Prostate gland (tissue), 2 donors: ENCODE measurements around the gene IDH3B. TPM values are rescaled to one million over a fixed set of nuclear protein-coding genes. Genes with fewer than 3 reads are reported as not detected.

Experiments
- DNase-seq: peaks from one replicate; pipeline ENCODE4 v3.0.0-alpha.2; 2019; ENCODE audit warnings: low spot score
- H3K27ac ChIP-seq, 2 donors: fragments of 200-600 bp; sonication (generic); 2 replicates each; pipeline ENCODE4 v1.5.1; 2017 to 2019
- H3K27me3 ChIP-seq: fragments of 200-600 bp; sonication (generic); replicated peaks from 2 replicates; pipeline ENCODE4 v1.5.1; 2019; ENCODE audit not compliant: insufficient read depth
- H3K36me3 ChIP-seq, 2 donors: fragments of 200-600 bp; sonication (generic); 1 replicate in 1 of 2; 2 replicates in 1 of 2; pipeline versions ENCODE4 v1.5.1 to v1.8.1; 2017 to 2019
- H3K4me1 ChIP-seq: fragments of 200-600 bp; sonication (generic); replicated peaks from 2 replicates; pipeline ENCODE4 v1.5.1; 2019
- H3K4me3 ChIP-seq, 2 donors: fragments of 200-600 bp; sonication (generic); 2 replicates each; pipeline ENCODE4 v1.5.1; 2017 to 2019
- H3K9me3 ChIP-seq: fragments of 200-600 bp; sonication (generic); 2 replicates; pipeline ENCODE4 v1.5.1; 2017
- CTCF ChIP-seq, 4 experiments: fragments of 200-600 bp in 2 of 4; fragments of 450-650 bp in 2 of 4; sonication (generic) in 2 of 4; IDR thresholded peaks; 1 replicate in 3 of 4; 2 replicates in 1 of 4; pipeline ENCODE4 v1.5.1; 2016 to 2019; ENCODE audit warnings: antibody characterized with exemption in 4 of 4, mild to moderate bottlenecking in 2 of 4, moderate library complexity in 2 of 4
- POLR2A ChIP-seq: fragments of 450-650 bp; IDR thresholded peaks from one replicate; pipeline ENCODE4 v1.6.1; 2016; ENCODE audit warnings: antibody characterized with exemption, mild to moderate bottlenecking
- POLR2AphosphoS5 ChIP-seq: sonication (generic); formaldehyde crosslinking; IDR thresholded peaks from one replicate; pipeline ENCODE4 v1.6.1; 2017; ENCODE audit warnings: antibody characterized with exemption
- WGBS: methylation state at CpG from one replicate; pipeline ENCODE4 v1.1.5; 2018; 5-methylcytosine and 5-hydroxymethylcytosine counted together
- intact Hi-C: fragments of 100-400 bp; cut with DNase I; formaldehyde crosslinking; loops from one replicate; pipeline ENCODE4 v1.14.2; 2022
- total RNA-seq, 2 donors: library from RNA; depleted of rRNA; stranded (reverse); fragments of >200 nt; gene quantifications; one replicate each; pipeline ENCODE4 v1.1.0, GENCODE V29; 2016

Gene IDH3B
- total RNA-seq, 2 donors from 2014 or later = 132 to 141 TPM

DNA sequence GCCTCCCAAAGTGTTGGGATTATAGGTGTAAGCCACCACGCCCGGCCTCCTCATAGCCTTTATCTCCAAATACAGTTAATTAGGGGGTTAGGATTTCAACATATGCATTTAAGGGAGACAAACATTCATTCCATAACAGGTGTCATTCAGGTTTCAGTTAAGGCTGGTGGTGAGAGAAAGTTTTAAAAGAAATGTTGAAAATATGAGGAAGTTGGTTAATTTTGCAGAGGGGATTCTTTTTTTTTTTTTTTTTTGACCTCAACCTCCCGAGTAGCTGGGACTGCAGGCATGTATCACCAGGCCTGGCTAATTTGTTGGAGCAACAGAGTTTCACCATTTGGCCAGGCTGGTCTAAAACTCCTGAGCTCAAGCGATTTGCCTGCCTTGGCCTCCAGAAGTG is 16.0 kb upstream of the IDH3B start:
- TF ChIP-seq POLR2A (no peak), CTCF (IDR thresholded peaks at IDR 0.05) (no peak), POLR2AphosphoS5 (no peak)
- Histone ChIP-seq H3K36me3 (no peaks in the 10 kb centered on the region), H3K4me1 (no peaks in the 10 kb centered on the region), H3K4me3 (no peak overlapping the region), H3K27me3 (no peaks in the 10 kb centered on the region), H3K27ac (no peak overlapping the region), H3K9me3 (no peaks in the 10 kb centered on the region)
- no peak for DNase-seq
- WGBS = 82% methylated on average over 4 of the region's 4 CpGs
- intact Hi-C loops = no loop called here

DNA sequence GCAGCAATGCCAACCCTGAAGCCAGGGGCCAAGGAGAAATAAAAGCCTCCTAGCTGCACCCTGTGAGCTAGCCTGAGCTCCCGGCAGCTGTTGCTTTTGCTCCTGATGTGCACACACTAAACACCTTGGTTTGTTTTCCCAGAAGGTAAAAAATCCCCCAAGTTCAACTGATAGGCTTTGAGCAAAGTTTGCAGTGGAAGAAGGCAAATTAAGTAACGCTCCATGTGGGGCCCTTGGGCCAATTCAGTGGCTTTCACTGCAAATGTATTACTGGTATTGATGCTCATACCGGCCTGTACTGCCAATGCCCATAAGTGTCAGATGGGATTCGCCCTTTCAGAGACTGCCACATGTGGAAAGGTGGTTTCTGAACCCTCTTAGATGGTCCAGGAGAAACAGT is 9.4 kb upstream of the IDH3B start:
- no peaks in the 10 kb centered on the region for H3K36me3 ChIP-seq
- WGBS = 89% methylated on average over 4 of the region's 4 CpGs
- TF ChIP-seq POLR2A (no peak), POLR2AphosphoS5 (no peak), CTCF (IDR thresholded peaks at IDR 0.05) (no peak)
- no peaks in the 10 kb centered on the region for H3K9me3 ChIP-seq
- H3K4me3 ChIP-seq = no peak overlapping the region
- H3K27me3 ChIP-seq = no peaks in the 10 kb centered on the region
- no peak for DNase-seq
- H3K4me1 ChIP-seq = no peaks in the 10 kb centered on the region
- H3K27ac ChIP-seq = no peak overlapping the region
- intact Hi-C loops = no loop called here

DNA sequence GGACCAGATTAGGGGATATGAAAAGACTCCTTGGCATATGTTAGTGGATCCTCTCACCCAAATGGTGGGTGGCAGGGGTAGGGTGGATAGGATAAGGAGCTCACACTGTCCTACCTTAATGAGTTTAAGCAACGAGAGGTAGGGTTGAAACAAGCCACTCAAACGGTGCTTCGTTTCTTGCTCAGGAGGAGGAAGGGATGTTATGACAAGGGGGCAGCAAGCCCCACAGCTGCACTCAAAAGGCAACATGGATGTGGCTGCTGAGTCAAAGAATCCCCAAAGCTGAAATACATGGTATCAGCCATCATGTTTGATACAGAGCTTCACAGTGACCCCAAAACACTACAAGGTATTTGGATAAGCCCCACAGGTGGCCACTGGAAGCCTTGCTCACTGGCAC is 8.4 kb upstream of the IDH3B start:
- 69% methylated on average over 3 of the region's 3 CpGs for WGBS
- H3K27me3 ChIP-seq = no peaks in the 10 kb centered on the region
- H3K36me3 ChIP-seq = no peaks in the 10 kb centered on the region
- H3K4me1 ChIP-seq = no peaks in the 10 kb centered on the region
- DNase-seq = no peak
- no peak overlapping the region for H3K27ac ChIP-seq
- intact Hi-C loops = no loop called here
- H3K4me3 ChIP-seq = no peak overlapping the region
- no peaks in the 10 kb centered on the region for H3K9me3 ChIP-seq
- no peak for TF ChIP-seq POLR2A
- no peak for TF ChIP-seq CTCF (IDR thresholded peaks at IDR 0.05)
- no peak for TF ChIP-seq POLR2AphosphoS5

GRCh38 chr20:2671977-2672376 is 8.0 kb upstream of the IDH3B start:
- no peak for TF ChIP-seq POLR2A
- TF ChIP-seq POLR2AphosphoS5 = no peak
- TF ChIP-seq CTCF (IDR thresholded peaks at IDR 0.05) = no peak
- H3K4me3 ChIP-seq = no peak overlapping the region
- WGBS = 29% methylated on average over 4 of the region's 4 CpGs
- H3K36me3 ChIP-seq = no peaks in the 10 kb centered on the region
- no peak overlapping the region for H3K27ac ChIP-seq
- H3K9me3 ChIP-seq = no peaks in the 10 kb centered on the region
- intact Hi-C loops = no loop called here
- H3K4me1 ChIP-seq = no peaks in the 10 kb centered on the region
- no peak for DNase-seq
- H3K27me3 ChIP-seq = no peaks in the 10 kb centered on the region

DNA sequence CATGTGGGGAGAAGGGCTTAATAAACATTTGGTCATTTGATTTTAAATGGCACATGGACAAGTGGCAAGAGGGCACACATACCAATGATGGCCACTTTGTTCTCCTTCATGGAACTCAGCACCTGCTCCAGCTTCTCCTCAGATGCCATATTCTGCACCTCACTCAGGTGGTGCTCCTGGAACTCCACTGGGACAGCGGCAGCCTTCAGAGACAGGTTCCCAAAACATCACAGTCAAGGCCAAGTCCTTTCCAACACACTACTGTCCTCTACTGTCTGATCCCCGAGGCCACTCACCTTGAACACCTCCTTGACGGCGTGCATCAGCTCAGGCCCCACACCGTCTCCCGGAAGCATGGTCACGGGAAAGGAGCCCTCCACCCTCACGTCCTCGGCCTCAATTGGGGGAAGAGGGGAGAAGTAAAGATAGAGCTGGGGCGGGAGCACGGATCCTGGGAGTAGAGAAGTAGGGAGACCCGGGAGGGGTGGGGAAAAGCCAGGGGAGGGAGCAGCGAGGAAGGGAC is 591 bp downstream of the IDH3B start:
- H3K27me3 ChIP-seq = no peaks in the 10 kb centered on the region
- WGBS = 5% methylated on average over 13 of the region's 13 CpGs
- H3K27ac ChIP-seq = peak overlapping the region; percentile 88 to 90
- H3K36me3 ChIP-seq = peaks cover 0 to 18% of the 10 kb centered on the region in 2 donors
- peaks cover 3% of the 10 kb centered on the region for H3K4me1 ChIP-seq
- intact Hi-C loops = loop anchor here (1.0 to 10.0 kb wide), 3 partner anchors 11 to 559 kb away; partner anchors contain the start of genes NOP56, SNRPB and STK35
- no peaks in the 10 kb centered on the region for H3K9me3 ChIP-seq
- TF ChIP-seq CTCF (IDR thresholded peaks at IDR 0.05) (no peak), POLR2A (no peak), POLR2AphosphoS5 (no peak)
- DNase-seq = no peak
- peak overlapping the region; percentile 74 to 95 for H3K4me3 ChIP-seq
